Trophoblast cell (in vitro differentiated cells and primary cell): Measurements from ENCODE around the gene INHBB. TPM values are rescaled to one million over a fixed set of nuclear protein-coding genes. Genes with fewer than 3 reads are reported as not detected.

Experiments
- DNase-seq, 2 donors: peaks; one replicate each; pipeline ENCODE4 v3.0.0-alpha.2; 2016
- H2AFZ ChIP-seq: 2 replicates; pipeline ENCODE4 v1.6.1; 2013; ENCODE audit warnings: low read length, moderate library complexity, mild to moderate bottlenecking; ENCODE audit not compliant: insufficient read depth, poor library complexity
- H2AK5ac ChIP-seq: 2 replicates; pipeline ENCODE4 v1.6.1; 2013; ENCODE audit warnings: mild to moderate bottlenecking, low read length
- H2BK120ac ChIP-seq: 2 replicates; pipeline ENCODE4 v1.6.1; 2013; ENCODE audit warnings: low read length, mild to moderate bottlenecking, moderate library complexity; ENCODE audit not compliant: insufficient read depth, poor library complexity
- H2BK12ac ChIP-seq: 2 replicates; pipeline ENCODE4 v1.6.1; 2013; ENCODE audit warnings: mild to moderate bottlenecking, low read length, moderate library complexity
- H2BK5ac ChIP-seq: 2 replicates; pipeline ENCODE4 v1.6.1; 2013; ENCODE audit warnings: low read length, low read depth, moderate library complexity, mild to moderate bottlenecking; ENCODE audit not compliant: poor library complexity
- H3K14ac ChIP-seq: 2 replicates; pipeline ENCODE4 v1.6.1; 2013; ENCODE audit warnings: mild to moderate bottlenecking, low read length
- H3K18ac ChIP-seq: 2 replicates; pipeline ENCODE4 v1.6.1; 2013; ENCODE audit warnings: mild to moderate bottlenecking, low read length
- H3K23ac ChIP-seq: 2 replicates; pipeline ENCODE4 v1.6.1; 2013; ENCODE audit warnings: low read length
- H3K27ac ChIP-seq: 2 replicates; pipeline ENCODE4 v1.5.1; 2013; ENCODE audit warnings: low read depth, mild to moderate bottlenecking, inconsistent platforms, low read length, moderate library complexity
- H3K27me3 ChIP-seq: 2 replicates; pipeline ENCODE4 v1.6.1; 2013; ENCODE audit warnings: inconsistent platforms, mild to moderate bottlenecking, low read length, moderate library complexity; ENCODE audit not compliant: insufficient read depth
- H3K36me3 ChIP-seq, 2 experiments: 1 replicate in 1 of 2; 2 replicates in 1 of 2; pipeline ENCODE4 v1.6.1; 2013; ENCODE audit warnings: low read length in 2 of 2, mild to moderate bottlenecking in 2 of 2, moderate library complexity in 1 of 2; ENCODE audit not compliant: insufficient read depth in 2 of 2, control insufficient read depth in 1 of 2
- H3K4ac ChIP-seq: 2 replicates; pipeline ENCODE4 v1.6.1; 2013; ENCODE audit warnings: low read depth, mild to moderate bottlenecking, low read length, moderate library complexity
- H3K4me1 ChIP-seq, 2 experiments: 1 replicate in 1 of 2; 2 replicates in 1 of 2; pipeline ENCODE4 v1.6.1; 2013; ENCODE audit warnings: low read length in 2 of 2, mild to moderate bottlenecking in 2 of 2, moderate library complexity in 1 of 2; ENCODE audit not compliant: insufficient read depth in 2 of 2, control insufficient read depth in 1 of 2
- H3K4me2 ChIP-seq: 2 replicates; pipeline ENCODE4 v1.6.1; 2013; ENCODE audit warnings: inconsistent platforms, mild to moderate bottlenecking, low read length, moderate library complexity
- H3K4me3 ChIP-seq: 2 replicates; pipeline ENCODE4 v1.5.1; 2013; ENCODE audit warnings: mild to moderate bottlenecking, low read depth, low read length, inconsistent platforms
- H3K79me1 ChIP-seq: one replicate; pipeline ENCODE4 v1.6.1; 2013; ENCODE audit warnings: low read length
- H3K79me2 ChIP-seq: 2 replicates; pipeline ENCODE4 v1.6.1; 2013; ENCODE audit warnings: low read length, mild to moderate bottlenecking; ENCODE audit not compliant: control insufficient read depth, insufficient read depth, poor library complexity
- H3K9ac ChIP-seq: 2 replicates; pipeline ENCODE4 v1.6.1; 2013; ENCODE audit warnings: mild to moderate bottlenecking, low read length
- H3K9me3 ChIP-seq: 2 replicates; pipeline ENCODE4 v1.6.1; 2013; ENCODE audit warnings: low read depth, mild to moderate bottlenecking, control low read depth, inconsistent platforms, low read length; ENCODE audit not compliant: insufficient read depth
- H4K12ac ChIP-seq: 2 replicates; pipeline ENCODE4 v1.6.1; 2013; ENCODE audit warnings: low read depth, mild to moderate bottlenecking, low read length, moderate library complexity
- H4K8ac ChIP-seq: 2 replicates; pipeline ENCODE4 v1.6.1; 2013; ENCODE audit warnings: low read depth, mild to moderate bottlenecking, low read length, moderate library complexity
- H4K91ac ChIP-seq: one replicate; pipeline ENCODE4 v1.6.1; 2013; ENCODE audit warnings: low read depth, mild to moderate bottlenecking, low read length, moderate library complexity
- WGBS: extraction: QIAGEN DNeasy Blood & Tissue Kit; methylation state at CpG from one replicate; pipeline ENCODE4 v1.1.7; 2013; ENCODE audit warnings: missing lambda C conversion rate; ENCODE audit not compliant: insufficient read length, insufficient coverage; ENCODE audit errors: extremely low coverage; 5-methylcytosine and 5-hydroxymethylcytosine counted together
- polyA plus RNA-seq: library from polyadenylated mRNA; stranded (reverse); fragments of 200-250 nt; gene quantifications from 2 replicates; pipeline ENCODE4 v1.2.3, GENCODE V29; 2013

Gene INHBB
- polyA plus RNA-seq = 0.10 and 0.15 TPM in 2 replicates

- H3K9ac ChIP-seq = no peak within 1 kb of the TSS
- peaks cover 8 to 10% of the 10 kb centered on the region in 2 experiments for H3K4me1 ChIP-seq
These were observed at the start of gene INHBB for GRCh38 chr2:120346026-120346666. Gene INHBB, plus strand, starts transcription at chr2:120346136. Its CDS starts 53 bp downstream, at chr2:120346189.

GRCh38 chr2:120298173-120298835 is 47.6 kb upstream of the INHBB start:
- Histone ChIP-seq H2AFZ (no peak overlapping the region), H3K79me1 (peaks cover 5% of the 10 kb centered on the region), H3K14ac (no peak overlapping the region), H3K23ac (no peak overlapping the region), H3K9ac (no peak overlapping the region), H3K18ac (no peak overlapping the region), H3K79me2 (no peaks in the 10 kb centered on the region), H4K91ac (no peak overlapping the region), H3K36me3 (peaks cover 4 to 11% of the 10 kb centered on the region in 2 experiments), H3K4me3 (no peak overlapping the region), H2BK5ac (no peak overlapping the region), H3K4me1 (peaks cover 12 to 17% of the 10 kb centered on the region in 2 experiments), H3K9me3 (peaks cover 2% of the 10 kb centered on the region), H3K4me2 (no peak overlapping the region), H2BK120ac (no peak overlapping the region), H3K4ac (no peak overlapping the region), H3K27me3 (no peaks in the 10 kb centered on the region), H4K12ac (no peak overlapping the region), H2BK12ac (no peak overlapping the region), H3K27ac (peak overlapping the region; percentile 50), H2AK5ac (no peak overlapping the region), H4K8ac (no peak overlapping the region)
- no CpG with 5 or more reads among the region's 7 CpGs for WGBS
- peak in 1 of 2 donors; percentile 56 for DNase-seq

More at GRCh38 chr2:120346026-120346666, at the start of gene INHBB:
- Histone ChIP-seq H3K36me3 (no peaks in the 10 kb centered on the region), H3K27me3 (peaks cover 75% of the 10 kb centered on the region), H3K4me3 (no peak within 1 kb of the TSS), H3K4ac (no peak within 1 kb of the TSS), H4K12ac (no peak within 1 kb of the TSS), H2AFZ (no peak within 1 kb of the TSS), H2BK12ac (no peak within 1 kb of the TSS), H2BK5ac (no peak within 1 kb of the TSS), H3K14ac (no peak within 1 kb of the TSS), H4K8ac (no peak within 1 kb of the TSS), H3K79me2 (no peaks in the 10 kb centered on the region), H3K9me3 (peaks cover 17% of the 10 kb centered on the region), H3K18ac (no peak within 1 kb of the TSS), H3K79me1 (no peaks in the 10 kb centered on the region), H3K27ac (no peak within 1 kb of the TSS), H3K23ac (no peak within 1 kb of the TSS), H3K4me2 (peak within 1 kb of the TSS; percentile 63), H2AK5ac (no peak within 1 kb of the TSS), H2BK120ac (no peak within 1 kb of the TSS), H4K91ac (no peak within 1 kb of the TSS)
- no CpG with 5 or more reads among the region's 99 CpGs for WGBS
- peak; percentile 22 to 54 for DNase-seq

GRCh38 chr2:120299004-120299403 is 46.9 kb upstream of the INHBB start:
- H3K4me2 ChIP-seq = no peak overlapping the region
- no peak overlapping the region for H2AFZ ChIP-seq
- no peak overlapping the region for H3K23ac ChIP-seq
- peak overlapping the region; percentile 91 for H2AK5ac ChIP-seq
- H3K4me3 ChIP-seq = no peak overlapping the region
- H3K36me3 ChIP-seq = peaks cover 4 to 9% of the 10 kb centered on the region in 2 experiments
- peaks cover 5% of the 10 kb centered on the region for H3K79me1 ChIP-seq
- peak overlapping the region; percentile 72 for H4K91ac ChIP-seq
- H3K4me1 ChIP-seq = peaks cover 12 to 16% of the 10 kb centered on the region in 2 experiments
- WGBS = no CpG with 5 or more reads among the region's 9 CpGs
- no peak overlapping the region for H3K14ac ChIP-seq
- no peak overlapping the region for H4K8ac ChIP-seq
- peak overlapping the region; percentile 47 for H3K4ac ChIP-seq
- no peaks in the 10 kb centered on the region for H3K27me3 ChIP-seq
- no peak overlapping the region for H3K9ac ChIP-seq
- peak; percentile 20 to 37 for DNase-seq
- H2BK5ac ChIP-seq = peak overlapping the region; percentile 51
- H2BK120ac ChIP-seq = peak overlapping the region; percentile 64
- peaks cover 2% of the 10 kb centered on the region for H3K9me3 ChIP-seq
- H2BK12ac ChIP-seq = peak overlapping the region; percentile 96
- H3K79me2 ChIP-seq = no peaks in the 10 kb centered on the region
- no peak overlapping the region for H4K12ac ChIP-seq
- peak overlapping the region; percentile 82 for H3K18ac ChIP-seq
- H3K27ac ChIP-seq = no peak overlapping the region

- H3K36me3 ChIP-seq = peaks cover 4 to 8% of the 10 kb centered on the region in 2 experiments
- no peak overlapping the region for H4K91ac ChIP-seq
- H4K8ac ChIP-seq = no peak overlapping the region
- H3K27me3 ChIP-seq = no peaks in the 10 kb centered on the region
- H3K23ac ChIP-seq = no peak overlapping the region
- no peak overlapping the region for H3K18ac ChIP-seq
- no peak overlapping the region for H2AK5ac ChIP-seq
- no peak overlapping the region for H3K4ac ChIP-seq
- H4K12ac ChIP-seq = no peak overlapping the region
- no peak overlapping the region for H3K14ac ChIP-seq
- peaks cover 5% of the 10 kb centered on the region for H3K79me1 ChIP-seq
- H3K27ac ChIP-seq = no peak overlapping the region
- DNase-seq = peak; percentile 72 to 89
- H2BK5ac ChIP-seq = no peak overlapping the region
- no peak overlapping the region for H3K4me2 ChIP-seq
- H3K9ac ChIP-seq = no peak overlapping the region
- H3K4me3 ChIP-seq = no peak overlapping the region
- peaks cover 2% of the 10 kb centered on the region for H3K9me3 ChIP-seq
- H3K4me1 ChIP-seq = peaks cover 12 to 16% of the 10 kb centered on the region in 2 experiments
- no peak overlapping the region for H2AFZ ChIP-seq
- no peak overlapping the region for H2BK12ac ChIP-seq
- no CpG with 5 or more reads among the region's 6 CpGs for WGBS
- H3K79me2 ChIP-seq = no peaks in the 10 kb centered on the region
- no peak overlapping the region for H2BK120ac ChIP-seq
These were observed 46.4 kb upstream of the INHBB start for GRCh38 chr2:120299561-120299960.
